ENCODE measurements around the gene SCUBE3. TPM values are rescaled to one million over a fixed set of nuclear protein-coding genes. Genes with fewer than 3 reads are reported as not detected.

The SCUBE3 gene
- total RNA-seq (2022; extraction: Qiagen RNA extraction), result 0.04 to 0.06 TPM (median 0.05 TPM) in 5 replicates

DNA sequence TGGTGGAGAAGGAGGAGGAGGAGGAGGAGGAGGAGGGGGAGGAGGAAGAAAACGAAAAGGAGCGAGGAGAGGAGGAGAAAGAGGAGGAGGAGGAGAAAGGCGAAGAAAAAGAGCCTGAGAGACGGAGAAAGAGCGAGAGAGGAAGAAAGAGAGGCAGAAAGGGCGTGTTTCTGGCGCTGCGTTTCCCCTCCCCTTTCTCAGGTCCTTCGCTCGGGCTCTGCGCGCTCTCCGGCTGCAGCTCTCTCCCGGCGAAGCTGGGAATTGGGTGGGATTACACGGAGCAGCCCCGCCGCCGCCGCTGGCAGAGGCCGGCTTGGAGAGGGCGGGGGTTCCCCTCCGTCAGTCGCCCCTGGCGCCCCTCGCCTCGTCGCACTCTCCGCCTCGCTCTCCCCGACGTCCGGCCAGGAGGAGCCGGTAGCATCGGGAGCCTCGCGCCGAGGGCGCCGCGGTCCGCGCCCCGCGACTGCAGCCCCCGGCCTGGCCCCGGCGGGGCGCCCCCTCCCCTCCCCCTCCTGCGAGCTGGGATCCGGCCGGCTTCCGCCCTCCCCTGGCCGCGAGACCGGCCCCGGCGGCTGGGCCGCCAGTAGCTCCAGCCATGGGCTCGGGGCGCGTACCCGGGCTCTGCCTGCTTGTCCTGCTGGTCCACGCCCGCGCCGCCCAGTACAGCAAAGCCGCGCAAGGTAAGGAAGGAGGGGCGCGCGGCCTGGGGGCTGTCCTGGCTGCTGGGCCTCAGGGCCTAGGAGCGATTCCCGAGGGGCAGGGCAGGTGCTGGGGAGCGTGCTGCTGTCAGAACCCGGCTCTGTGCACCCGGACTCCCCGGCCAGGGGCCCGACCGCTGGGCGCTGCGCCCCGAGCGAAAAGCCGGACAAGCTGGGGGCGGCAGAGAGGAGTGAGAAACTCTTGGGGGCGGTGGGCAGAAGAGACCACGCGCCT, at the start of gene SCUBE3:
TSS of gene SCUBE3 (plus strand) at position 133 of the 933 bp plus-strand sequence. CDS start at position 596, 463 bp downstream.

GRCh38 chr6:35259194-35259947, 45.6 kb downstream of the SCUBE3 start, which contains the start of gene ZNF76:
Gene ZNF76, plus strand, starts transcription at chr6:35259735. Its CDS starts 21,417 bp downstream, at chr6:35281152.

GRCh38 chr6:35297601-35298481, 84.1 kb downstream of the SCUBE3 start, which contains the start of gene DEF6:
Gene DEF6, plus strand, starts transcription at chr6:35297818. Its CDS starts 39 bp downstream, at chr6:35297857.

Other genes with a start within 250 kb of the SCUBE3 start
- gene TCP11, start 72.6 kb upstream of the SCUBE3 start, total RNA-seq (2022; extraction: Qiagen RNA extraction), result not detected in 5 replicates
- gene ZNF76, start 45.8 kb downstream of the SCUBE3 start, total RNA-seq (2022; extraction: Qiagen RNA extraction), result 7.8 to 10.2 TPM (median 9.7 TPM) in 5 replicates
- 0.03 to 0.08 TPM (median 0.06 TPM) in 4 of 5 replicates, not detected in the other for gene DEF6, start 83.9 kb downstream of the SCUBE3 start, total RNA-seq (2022; extraction: Qiagen RNA extraction)
- 5.1 to 6.6 TPM (median 6.3 TPM) in 5 replicates for gene PPARD, start 128.6 kb downstream of the SCUBE3 start, total RNA-seq (2022; extraction: Qiagen RNA extraction)
- gene FANCE, start 238.4 kb downstream of the SCUBE3 start, total RNA-seq (2022; extraction: Qiagen RNA extraction), result 3.4 to 4.2 TPM (median 3.9 TPM) in 5 replicates